ENCODE results near the gene ZBTB7C.

The ZBTB7C gene

GRCh38 chr18:48036226-48036625 is 373.0 kb downstream of the ZBTB7C start:
- no peaks in the 10 kb centered on the region for H3K27me3 Mint-ChIP-seq
- no peaks in the 10 kb centered on the region for H3K9me3 Mint-ChIP-seq (ENCODE audit: low read depth)
- no peak overlapping the region for H3K4me3 Mint-ChIP-seq
- H3K27ac Mint-ChIP-seq, result no peak overlapping the region
- H3K4me1 Mint-ChIP-seq (ENCODE audit: low read depth), result no peaks in the 10 kb centered on the region
- H3K36me3 Mint-ChIP-seq, result no peaks in the 10 kb centered on the region

- Mint-ChIP-seq H3K4me3 (no peak overlapping the region), H3K27me3 (no peaks in the 10 kb centered on the region), H3K36me3 (no peaks in the 10 kb centered on the region), H3K9me3 (ENCODE audit: low read depth) (no peaks in the 10 kb centered on the region), H3K4me1 (ENCODE audit: low read depth) (no peaks in the 10 kb centered on the region), H3K27ac (no peak overlapping the region)
These were observed 373.7 kb downstream of the ZBTB7C start for GRCh38 chr18:48035556-48035860.

- Mint-ChIP-seq H3K4me1 (ENCODE audit: low read depth) (no peaks in the 10 kb centered on the region), H3K4me3 (no peak overlapping the region), H3K27ac (no peak overlapping the region)
These were observed 374.3 kb downstream of the ZBTB7C start for GRCh38 chr18:48034651-48035555.

GRCh38 chr18:48033790-48034650 is 375.2 kb downstream of the ZBTB7C start:
- H3K27me3 Mint-ChIP-seq, result no peaks in the 10 kb centered on the region
- no peak overlapping the region for H3K27ac Mint-ChIP-seq
- H3K9me3 Mint-ChIP-seq (ENCODE audit: low read depth), result no peaks in the 10 kb centered on the region
- H3K36me3 Mint-ChIP-seq, result no peaks in the 10 kb centered on the region
- no peak overlapping the region for H3K4me3 Mint-ChIP-seq
- H3K4me1 Mint-ChIP-seq (ENCODE audit: low read depth), result no peaks in the 10 kb centered on the region

More at GRCh38 chr18:48034651-48035555, 374.3 kb downstream of the ZBTB7C start:
- Mint-ChIP-seq H3K9me3 (ENCODE audit: low read depth) (no peaks in the 10 kb centered on the region), H3K36me3 (no peaks in the 10 kb centered on the region), H3K27me3 (no peaks in the 10 kb centered on the region)

GRCh38 chr18:48032876-48033789 is 376.1 kb downstream of the ZBTB7C start:
- H3K27ac Mint-ChIP-seq, result no peak overlapping the region
- no peaks in the 10 kb centered on the region for H3K4me1 Mint-ChIP-seq (ENCODE audit: low read depth)
- H3K27me3 Mint-ChIP-seq, result no peaks in the 10 kb centered on the region
- H3K4me3 Mint-ChIP-seq, result no peak overlapping the region
- H3K36me3 Mint-ChIP-seq, result no peaks in the 10 kb centered on the region
- H3K9me3 Mint-ChIP-seq (ENCODE audit: low read depth), result no peaks in the 10 kb centered on the region

GRCh38 chr18:48031641-48032040 is 377.5 kb downstream of the ZBTB7C start:
- Mint-ChIP-seq H3K27me3 (no peaks in the 10 kb centered on the region), H3K27ac (no peak overlapping the region), H3K4me3 (no peak overlapping the region), H3K9me3 (ENCODE audit: low read depth) (no peaks in the 10 kb centered on the region), H3K4me1 (ENCODE audit: low read depth) (no peaks in the 10 kb centered on the region), H3K36me3 (no peaks in the 10 kb centered on the region)

GRCh38 chr18:48030616-48031480 is 378.3 kb downstream of the ZBTB7C start:
- H3K4me3 Mint-ChIP-seq, result no peak overlapping the region
- no peaks in the 10 kb centered on the region for H3K4me1 Mint-ChIP-seq (ENCODE audit: low read depth)
- H3K27me3 Mint-ChIP-seq, result no peaks in the 10 kb centered on the region
- H3K27ac Mint-ChIP-seq, result no peak overlapping the region
- H3K9me3 Mint-ChIP-seq (ENCODE audit: low read depth), result no peaks in the 10 kb centered on the region
- no peaks in the 10 kb centered on the region for H3K36me3 Mint-ChIP-seq

- Mint-ChIP-seq H3K27me3 (peaks cover 5% of the 10 kb centered on the region), H3K4me1 (ENCODE audit: low read depth) (no peaks in the 10 kb centered on the region), H3K4me3 (no peak overlapping the region), H3K36me3 (no peaks in the 10 kb centered on the region), H3K27ac (no peak overlapping the region), H3K9me3 (ENCODE audit: low read depth) (no peaks in the 10 kb centered on the region)
These were observed 379.7 kb downstream of the ZBTB7C start for GRCh38 chr18:48029296-48029986.

GRCh38 chr18:48028696-48029095 is 380.5 kb downstream of the ZBTB7C start:
- Mint-ChIP-seq H3K4me3 (no peak overlapping the region), H3K36me3 (no peaks in the 10 kb centered on the region), H3K4me1 (ENCODE audit: low read depth) (no peaks in the 10 kb centered on the region), H3K27ac (no peak overlapping the region), H3K27me3 (peaks cover 5% of the 10 kb centered on the region), H3K9me3 (ENCODE audit: low read depth) (no peaks in the 10 kb centered on the region)

- H3K36me3 Mint-ChIP-seq, result no peaks in the 10 kb centered on the region
These were observed 381.1 kb downstream of the ZBTB7C start for GRCh38 chr18:48028081-48028480.

GRCh38 chr18:48027401-48027963 is 381.7 kb downstream of the ZBTB7C start:
- Mint-ChIP-seq H3K27me3 (peaks cover 5% of the 10 kb centered on the region), H3K36me3 (no peaks in the 10 kb centered on the region), H3K9me3 (ENCODE audit: low read depth) (no peaks in the 10 kb centered on the region), H3K4me1 (ENCODE audit: low read depth) (no peaks in the 10 kb centered on the region), H3K4me3 (no peak overlapping the region), H3K27ac (no peak overlapping the region)

More at GRCh38 chr18:48028081-48028480, 381.1 kb downstream of the ZBTB7C start:
- H3K9me3 Mint-ChIP-seq (ENCODE audit: low read depth), result no peaks in the 10 kb centered on the region
- H3K4me3 Mint-ChIP-seq, result no peak overlapping the region
- no peak overlapping the region for H3K27ac Mint-ChIP-seq
- H3K4me1 Mint-ChIP-seq (ENCODE audit: low read depth), result no peaks in the 10 kb centered on the region
- H3K27me3 Mint-ChIP-seq, result peaks cover 5% of the 10 kb centered on the region

GRCh38 chr18:48026216-48026615 is 383.0 kb downstream of the ZBTB7C start:
- Mint-ChIP-seq H3K9me3 (ENCODE audit: low read depth) (no peaks in the 10 kb centered on the region), H3K4me3 (no peak overlapping the region), H3K27ac (no peak overlapping the region), H3K27me3 (peaks cover 5% of the 10 kb centered on the region), H3K36me3 (no peaks in the 10 kb centered on the region), H3K4me1 (ENCODE audit: low read depth) (no peaks in the 10 kb centered on the region)

Data from activated naive CD8-positive, alpha-beta T cell (primary cell).